ENCODE data around the gene PTER.

DNA sequence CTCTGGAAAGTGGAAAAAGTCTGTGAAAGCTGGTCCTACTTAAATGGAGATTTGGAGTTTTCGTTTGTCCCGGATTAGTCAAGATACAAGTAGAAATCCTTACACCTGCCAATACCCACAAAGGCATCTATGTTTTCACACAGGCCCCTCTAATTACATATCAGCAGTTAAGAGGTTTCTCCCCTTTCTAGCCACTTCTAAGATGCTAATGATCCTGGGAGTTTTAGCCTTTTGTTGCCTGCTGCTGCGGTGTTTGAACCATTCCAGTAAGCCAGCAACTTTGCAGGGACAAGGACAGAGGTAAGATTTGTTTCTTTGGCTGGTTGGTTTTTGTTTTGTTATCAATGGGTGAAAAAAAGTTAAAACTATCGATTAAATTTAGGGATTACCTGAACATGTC lies 90.6 kb downstream of the PTER start:
- TF ChIP-seq, protein P1, sequence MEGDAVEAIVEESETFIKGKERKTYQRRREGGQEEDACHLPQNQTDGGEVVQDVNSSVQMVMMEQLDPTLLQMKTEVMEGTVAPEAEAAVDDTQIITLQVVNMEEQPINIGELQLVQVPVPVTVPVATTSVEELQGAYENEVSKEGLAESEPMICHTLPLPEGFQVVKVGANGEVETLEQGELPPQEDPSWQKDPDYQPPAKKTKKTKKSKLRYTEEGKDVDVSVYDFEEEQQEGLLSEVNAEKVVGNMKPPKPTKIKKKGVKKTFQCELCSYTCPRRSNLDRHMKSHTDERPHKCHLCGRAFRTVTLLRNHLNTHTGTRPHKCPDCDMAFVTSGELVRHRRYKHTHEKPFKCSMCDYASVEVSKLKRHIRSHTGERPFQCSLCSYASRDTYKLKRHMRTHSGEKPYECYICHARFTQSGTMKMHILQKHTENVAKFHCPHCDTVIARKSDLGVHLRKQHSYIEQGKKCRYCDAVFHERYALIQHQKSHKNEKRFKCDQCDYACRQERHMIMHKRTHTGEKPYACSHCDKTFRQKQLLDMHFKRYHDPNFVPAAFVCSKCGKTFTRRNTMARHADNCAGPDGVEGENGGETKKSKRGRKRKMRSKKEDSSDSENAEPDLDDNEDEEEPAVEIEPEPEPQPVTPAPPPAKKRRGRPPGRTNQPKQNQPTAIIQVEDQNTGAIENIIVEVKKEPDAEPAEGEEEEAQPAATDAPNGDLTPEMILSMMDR (conservative IDR thresholded peaks at IDR 0.05; ENCODE audit: low read length): no peak
- TF ChIP-seq EZH2phosphoT487 (IDR thresholded peaks at IDR 0.05; ENCODE audit: borderline replicate concordance, low read depth, low read length): no peak

Measured in OCI-LY7 (cell line).